GM21423 (cell line): ENCODE measurements around the gene HSPA14.
"Not testable (repeated sequence)": the region's sequence is repeated elsewhere in the genome, so short reads cannot be mapped to it uniquely, and the experiment has no call there.

Experiments used
- ATAC-seq: cut with Tn5 transposase; IDR thresholded peaks from one replicate; pipeline ENCODE4 v1.9.1; 2021; ENCODE audit warnings: mild to moderate bottlenecking, moderate library complexity; ENCODE audit not compliant: unreplicated experiment

HSPA14 gene, protein sequence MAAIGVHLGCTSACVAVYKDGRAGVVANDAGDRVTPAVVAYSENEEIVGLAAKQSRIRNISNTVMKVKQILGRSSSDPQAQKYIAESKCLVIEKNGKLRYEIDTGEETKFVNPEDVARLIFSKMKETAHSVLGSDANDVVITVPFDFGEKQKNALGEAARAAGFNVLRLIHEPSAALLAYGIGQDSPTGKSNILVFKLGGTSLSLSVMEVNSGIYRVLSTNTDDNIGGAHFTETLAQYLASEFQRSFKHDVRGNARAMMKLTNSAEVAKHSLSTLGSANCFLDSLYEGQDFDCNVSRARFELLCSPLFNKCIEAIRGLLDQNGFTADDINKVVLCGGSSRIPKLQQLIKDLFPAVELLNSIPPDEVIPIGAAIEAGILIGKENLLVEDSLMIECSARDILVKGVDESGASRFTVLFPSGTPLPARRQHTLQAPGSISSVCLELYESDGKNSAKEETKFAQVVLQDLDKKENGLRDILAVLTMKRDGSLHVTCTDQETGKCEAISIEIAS

DNA sequence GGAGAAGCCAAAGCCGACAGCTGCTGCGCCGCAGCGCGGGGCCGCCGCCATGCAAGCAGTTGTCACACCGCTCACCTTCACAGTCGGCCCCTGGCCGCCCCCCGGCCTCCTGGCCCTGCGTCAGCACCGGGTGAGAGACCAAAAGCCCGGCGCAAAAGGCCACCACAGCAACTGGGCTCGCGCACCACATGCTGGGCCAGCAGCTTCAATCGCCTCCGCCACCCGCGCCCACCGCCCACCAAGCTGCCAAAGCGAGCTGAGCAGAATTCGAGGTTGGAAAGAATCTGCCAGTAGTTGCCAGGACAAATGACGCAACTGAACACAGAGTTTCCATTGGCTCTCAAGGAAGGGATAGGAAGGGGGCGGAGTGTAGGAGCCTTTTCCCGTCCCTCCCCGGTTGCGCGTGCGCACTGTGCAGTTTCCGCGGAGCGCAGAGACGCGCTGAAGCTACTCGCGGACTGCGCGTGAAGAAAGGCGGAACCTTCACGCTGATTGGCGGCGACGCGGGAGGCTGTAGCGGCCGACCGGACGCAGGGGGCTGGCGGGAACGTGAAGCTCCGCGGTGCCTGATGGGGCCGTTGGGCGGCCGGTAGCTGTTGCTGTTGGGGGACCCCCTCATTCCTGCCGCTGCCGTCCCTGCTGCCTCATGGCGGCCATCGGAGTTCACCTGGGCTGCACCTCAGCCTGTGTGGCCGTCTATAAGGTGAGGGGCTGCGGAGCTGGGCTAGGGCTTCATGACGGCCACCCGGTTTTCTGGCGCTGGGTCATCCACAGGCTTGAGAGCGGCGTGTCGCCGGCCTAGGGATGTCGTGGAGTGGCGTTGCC, at the start of gene HSPA14, which contains the start of the genes CDNF and MSANTD7:
Gene HSPA14 (plus strand): TSS at position 550 of the 825 bp plus-strand sequence. CDS start 97 bp downstream, at position 647.
Gene CDNF (minus strand): TSS at position 281 of the 825 bp plus-strand sequence. CDS start 91 bp downstream, at position 190.
Gene MSANTD7 (plus strand): TSS at position 550 of the 825 bp plus-strand sequence. CDS start 3,979 bp downstream, outside the sequence.
- peak; percentile 93 for ATAC-seq

DNA sequence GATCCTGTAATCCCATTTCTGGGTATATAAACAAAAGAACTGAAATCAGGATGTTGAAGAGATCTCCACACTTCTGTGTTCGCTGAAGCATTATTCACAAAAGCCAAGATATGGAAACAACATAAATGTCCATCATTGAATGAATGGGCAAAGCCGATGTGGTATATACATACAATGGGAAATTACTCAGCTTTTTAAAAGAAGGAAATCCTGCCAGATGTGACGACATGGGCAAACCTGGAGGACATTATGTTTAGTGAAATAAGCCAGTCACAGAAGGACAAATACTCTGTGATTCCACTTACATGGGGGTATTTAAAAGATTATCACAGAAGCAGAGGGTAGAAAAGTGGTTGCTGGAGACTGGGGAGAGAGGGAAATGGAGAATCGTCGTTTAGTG, 39.5 kb upstream of the HSPA14 start:
- ATAC-seq: no peak

DNA sequence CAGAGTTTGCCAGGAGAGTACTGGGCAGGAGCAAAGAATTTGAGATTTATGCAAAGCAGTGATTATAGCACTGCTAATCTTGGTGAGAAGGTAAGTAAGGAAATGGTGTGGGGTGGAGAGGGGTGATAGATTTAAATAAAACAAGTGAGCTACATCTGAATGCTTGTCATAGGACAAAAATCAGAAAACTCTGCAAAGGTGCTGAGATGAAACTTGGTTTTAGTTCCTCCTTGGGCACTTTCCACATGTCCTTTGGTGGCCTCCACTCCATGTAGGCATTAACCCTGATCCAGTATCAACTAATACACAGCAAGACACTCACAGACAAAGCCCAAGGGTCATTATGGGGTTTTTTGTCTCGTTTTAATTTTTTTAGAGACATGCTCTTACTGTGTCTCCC, 37.7 kb upstream of the HSPA14 start:
- ATAC-seq: no peak

DNA sequence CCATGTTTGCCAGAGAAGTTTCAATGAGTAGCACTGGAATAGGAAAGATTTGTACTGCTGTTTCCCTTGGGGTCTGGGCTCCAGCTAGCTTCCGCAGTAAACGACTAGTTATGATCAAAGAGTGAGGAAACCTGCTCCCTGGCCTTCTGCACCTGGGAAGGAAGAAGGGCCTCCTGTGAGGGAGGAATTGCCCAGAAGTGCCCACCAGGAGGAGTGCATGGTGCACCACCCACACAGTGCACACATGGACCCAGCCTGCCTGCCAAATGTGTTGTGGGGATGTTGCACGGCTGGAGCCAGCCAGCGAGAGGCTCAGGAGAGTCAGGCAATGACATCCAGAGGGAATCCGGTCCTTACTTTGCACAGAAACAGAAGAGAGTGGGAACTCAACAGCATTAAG, 36.4 kb upstream of the HSPA14 start:
- no peak for ATAC-seq

DNA sequence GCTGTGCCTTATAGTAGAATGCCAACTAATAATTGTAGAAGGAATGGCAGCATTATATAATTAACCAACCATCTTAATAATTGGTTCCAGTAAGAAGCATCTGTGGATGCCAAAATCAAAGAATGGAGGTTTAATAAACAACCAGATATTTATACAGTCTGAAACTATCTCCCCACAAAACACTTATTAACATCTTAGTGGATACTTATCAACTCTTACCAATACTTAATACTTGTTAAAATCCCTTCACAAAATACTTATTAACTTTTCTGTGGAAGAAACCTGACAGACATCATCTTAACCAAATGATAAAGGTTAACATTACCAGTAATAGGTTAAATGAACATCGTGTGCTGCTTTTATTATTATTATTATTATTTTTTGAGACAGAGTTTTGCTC, 34.3 kb upstream of the HSPA14 start:
- no peak for ATAC-seq

DNA sequence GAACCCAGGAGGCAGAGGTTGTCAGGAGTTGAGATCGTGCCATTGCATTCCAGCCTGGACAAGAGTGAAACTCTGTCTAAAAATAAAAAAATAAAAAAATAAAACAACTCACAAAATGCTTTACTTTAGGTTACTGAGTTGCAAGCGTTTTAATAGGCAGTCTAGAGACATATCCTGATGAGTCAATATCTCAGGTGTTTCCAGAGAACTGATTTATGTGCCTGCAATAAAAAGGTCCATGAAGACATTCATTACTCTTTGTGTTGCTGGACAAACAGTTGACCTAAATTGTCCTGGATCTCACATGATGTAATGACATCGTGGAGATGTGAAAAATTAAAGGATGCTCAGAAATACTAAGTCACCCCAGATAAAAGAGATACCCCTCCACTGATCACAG, 31.8 kb upstream of the HSPA14 start:
- no peak for ATAC-seq

DNA sequence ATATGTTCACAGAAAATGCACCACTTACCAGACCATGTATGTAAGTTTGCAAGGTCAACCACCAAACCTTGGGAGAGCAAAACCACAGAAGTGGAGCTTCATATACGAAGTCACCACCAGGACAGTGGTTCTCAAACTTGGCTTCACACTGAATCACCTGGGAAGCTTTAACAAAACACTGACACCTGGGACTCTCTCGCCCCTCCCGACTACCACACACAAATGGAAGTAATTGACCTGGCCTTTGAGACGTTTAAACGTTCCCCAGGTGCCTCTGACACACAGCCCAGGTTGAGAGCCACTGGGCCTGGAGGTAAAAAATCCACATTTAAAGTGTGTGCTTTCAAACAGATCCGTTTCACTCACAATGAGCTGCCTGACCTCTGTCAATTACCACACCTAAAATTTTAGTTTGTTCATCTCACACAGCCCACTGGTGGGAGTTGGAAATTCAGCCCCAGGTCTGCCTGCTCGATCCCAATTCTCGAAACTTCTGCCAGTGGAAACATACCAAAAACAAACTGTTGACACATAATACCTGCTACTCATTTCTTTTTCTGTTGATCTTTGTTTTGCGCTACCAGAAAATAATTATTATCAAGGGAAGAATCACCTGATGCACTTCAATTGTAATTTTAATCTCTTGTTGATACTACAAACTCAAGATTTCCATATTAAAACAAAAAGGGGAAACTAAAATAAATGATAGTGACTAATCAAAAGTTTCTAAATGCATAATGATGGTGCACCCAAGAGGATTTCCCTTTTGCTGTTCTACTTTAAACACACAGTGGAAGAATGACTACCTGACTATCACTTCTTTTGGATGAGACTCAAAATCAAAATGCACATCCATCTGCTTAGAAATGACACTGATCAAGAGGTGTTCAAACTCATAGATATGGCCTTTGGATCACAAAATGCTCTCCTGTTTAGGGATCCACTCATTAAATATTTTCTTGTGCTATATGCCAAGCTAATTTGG, 26.8 kb upstream of the HSPA14 start:
- no peak for ATAC-seq

DNA sequence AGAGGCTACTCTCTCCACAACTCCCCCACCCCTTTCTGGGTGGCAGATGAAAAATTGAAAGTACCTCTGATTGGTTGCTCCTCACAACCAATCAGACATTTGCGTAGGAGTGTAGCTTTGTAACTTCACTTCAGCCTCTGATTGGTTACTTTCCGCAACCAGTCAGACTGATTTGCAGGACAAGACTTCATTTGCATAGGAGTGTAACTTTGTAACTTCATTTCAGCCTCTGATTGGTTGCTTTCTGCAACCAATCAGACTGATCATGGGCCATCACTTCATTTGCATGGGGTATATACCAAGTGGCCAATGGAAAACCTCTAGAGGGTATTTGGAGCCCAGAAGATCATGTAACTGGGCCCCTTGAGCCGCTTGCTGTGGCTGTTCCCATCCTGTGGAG, 25.8 kb upstream of the HSPA14 start:
- ATAC-seq: no peak

DNA sequence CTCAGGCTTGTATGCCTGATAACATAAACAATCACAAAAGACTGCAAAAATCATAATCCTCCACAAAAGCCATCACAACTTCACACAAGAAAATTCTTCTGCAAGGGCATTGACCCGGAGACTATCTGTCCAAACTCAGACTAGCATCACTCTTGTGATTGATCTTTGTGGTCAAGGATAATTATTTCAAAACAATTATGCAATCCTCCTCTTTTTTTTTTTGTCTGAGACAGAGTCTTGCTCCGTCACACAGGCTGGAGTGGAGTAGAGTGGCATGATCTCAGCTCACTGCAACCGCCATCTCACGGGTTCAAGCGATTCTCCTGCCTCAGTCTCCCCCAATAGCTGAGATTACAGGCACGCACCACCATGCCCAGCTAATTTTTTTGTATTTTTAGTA, 22.4 kb upstream of the HSPA14 start:
- ATAC-seq: no peak

DNA sequence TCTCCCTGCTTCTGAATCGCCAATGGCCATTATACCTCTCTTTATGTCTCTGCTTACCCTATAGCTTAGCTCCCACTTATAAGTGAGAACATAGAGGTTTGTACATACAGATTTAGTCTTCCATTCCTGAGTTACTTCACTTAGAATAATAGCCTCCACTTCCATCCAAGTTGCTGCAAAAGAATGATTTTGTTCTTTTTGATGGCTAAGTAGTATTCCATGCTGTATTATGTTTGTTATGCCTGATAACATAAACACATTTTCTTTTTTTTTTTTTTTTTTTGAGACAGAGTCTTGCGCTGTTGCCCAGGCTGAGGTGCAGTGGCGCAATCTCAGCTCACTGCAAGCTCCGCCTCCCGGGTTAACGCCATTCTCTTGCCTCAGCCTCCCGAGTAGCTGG, 21.4 kb upstream of the HSPA14 start:
- not testable (repeated sequence) for ATAC-seq

DNA sequence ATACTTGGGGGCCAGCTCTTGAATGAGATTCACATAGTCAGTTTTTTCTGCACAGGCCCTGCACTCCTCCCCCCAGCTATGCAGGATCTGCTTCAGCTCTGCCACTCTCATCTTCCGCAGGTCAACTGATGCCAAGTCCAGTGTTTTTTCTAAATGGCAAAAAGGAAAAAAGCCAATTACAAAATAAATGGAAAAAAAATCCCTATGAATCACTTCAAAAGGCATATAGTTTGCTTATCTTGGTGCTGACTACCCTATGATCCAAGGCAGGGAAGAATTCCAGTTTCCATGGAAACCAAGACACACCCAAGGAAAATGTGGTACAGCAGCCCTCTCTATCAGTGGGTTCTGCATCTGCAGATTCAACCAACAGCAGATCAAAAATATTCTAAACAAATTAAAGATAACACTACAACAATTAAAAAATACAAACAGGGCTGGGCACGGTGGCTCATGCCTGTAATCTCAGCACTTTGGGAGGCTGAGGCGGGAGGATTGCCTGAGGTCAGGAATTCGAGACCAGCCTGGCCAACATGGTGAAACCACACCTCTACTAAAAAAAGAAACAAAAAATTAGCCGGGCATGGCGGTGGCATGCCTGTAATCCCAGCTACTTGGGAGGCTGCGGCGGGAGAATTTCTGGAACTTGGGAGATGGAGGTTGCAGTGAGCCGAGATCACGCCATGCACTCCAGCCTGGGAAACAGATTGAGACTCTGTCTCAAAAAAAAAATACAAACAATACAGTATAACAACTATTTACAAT, 17.9 kb upstream of the HSPA14 start:
- no peak for ATAC-seq

DNA sequence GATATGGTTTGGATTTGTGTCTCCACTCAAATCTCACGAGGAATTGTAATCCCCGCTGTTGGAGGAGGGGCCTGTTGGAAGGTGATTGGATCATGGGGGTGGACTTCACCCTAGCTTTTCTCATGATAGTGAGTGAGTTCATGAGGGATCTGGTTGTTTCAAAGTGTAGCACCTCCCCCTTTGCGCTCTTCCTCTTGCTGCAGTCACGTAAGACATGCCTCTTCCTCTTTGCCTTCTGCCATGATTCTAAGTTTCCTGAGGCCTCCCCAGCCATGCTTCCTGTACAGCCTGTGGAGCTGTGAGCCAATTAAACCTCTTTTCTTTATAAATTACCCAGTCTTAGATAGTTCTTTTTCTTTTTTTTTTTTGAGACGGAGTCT, 17.3 kb upstream of the HSPA14 start:
- ATAC-seq: no peak

DNA sequence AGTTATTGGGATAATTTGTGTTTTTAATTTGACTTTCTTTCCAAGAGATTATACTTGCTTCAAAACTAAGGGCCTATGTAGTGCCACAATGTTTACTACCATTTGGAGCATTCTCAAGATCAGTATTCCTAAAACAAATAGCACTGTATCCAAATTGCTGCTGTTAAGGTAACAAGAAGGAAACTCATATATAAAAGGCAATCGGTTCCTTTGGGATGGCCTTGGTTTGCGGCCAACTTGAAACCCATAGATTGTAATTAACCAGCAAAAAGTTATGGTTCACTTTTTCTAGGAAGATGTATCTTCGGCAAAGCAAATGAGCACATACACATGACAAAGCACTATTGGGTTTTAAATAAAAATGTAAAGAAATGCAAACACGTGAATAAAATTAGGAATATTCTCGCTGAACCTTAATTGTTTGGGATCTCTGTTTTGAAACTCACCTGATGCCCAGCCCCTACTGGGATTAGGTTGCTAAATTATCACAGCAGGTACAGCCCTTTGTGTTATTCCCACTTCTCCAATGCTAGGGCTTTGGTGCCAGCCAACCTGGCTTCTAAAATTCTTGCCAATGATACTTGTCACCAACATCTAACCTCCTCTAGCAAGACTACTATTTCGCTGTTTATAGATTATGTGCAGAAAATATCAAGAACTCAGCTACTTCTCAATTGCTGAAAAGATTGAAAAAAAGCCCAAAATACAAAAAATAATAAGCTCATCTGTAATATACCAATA, 16.3 kb upstream of the HSPA14 start:
- ATAC-seq: no peak

DNA sequence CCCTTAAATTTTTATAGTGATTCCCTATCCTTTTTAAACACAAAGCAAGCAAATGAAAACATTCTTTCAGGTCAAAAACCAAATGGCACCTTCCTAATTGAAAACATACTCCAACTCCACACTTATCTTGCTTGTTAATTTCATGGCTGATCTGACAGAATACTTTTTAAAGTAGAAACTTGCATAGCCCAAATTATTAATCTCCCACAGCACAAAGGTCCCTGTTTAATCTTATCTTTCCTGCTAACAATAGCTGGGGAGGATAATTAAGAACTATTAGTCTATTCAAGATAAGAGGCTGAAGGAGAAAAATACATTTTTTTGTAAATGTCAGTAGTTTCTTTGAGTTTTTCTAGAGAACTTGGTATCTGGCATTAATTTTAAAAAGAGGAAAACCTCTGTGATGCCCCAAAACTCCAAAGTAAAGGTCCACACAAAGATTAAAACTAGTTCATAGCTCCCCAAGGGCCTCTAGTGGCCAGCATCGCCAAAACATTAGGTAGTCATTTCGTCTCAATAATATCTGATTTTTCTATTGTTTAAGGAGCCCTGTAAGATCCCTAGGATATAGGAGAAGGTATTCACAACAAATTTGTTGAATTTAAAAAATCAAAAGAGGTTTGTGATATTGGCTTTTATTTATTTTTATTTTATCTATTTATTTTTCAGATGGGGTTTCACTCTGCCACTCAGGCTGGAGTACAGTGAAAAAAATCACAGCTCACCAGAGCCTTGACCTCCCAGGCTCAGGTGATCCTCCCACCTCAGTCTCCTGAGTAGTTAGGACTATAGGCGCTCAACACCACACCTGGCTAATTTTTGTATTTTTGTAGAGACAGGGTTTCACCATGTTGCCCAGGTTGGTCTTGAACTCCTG, 15.0 kb upstream of the HSPA14 start:
- ATAC-seq: no peak

DNA sequence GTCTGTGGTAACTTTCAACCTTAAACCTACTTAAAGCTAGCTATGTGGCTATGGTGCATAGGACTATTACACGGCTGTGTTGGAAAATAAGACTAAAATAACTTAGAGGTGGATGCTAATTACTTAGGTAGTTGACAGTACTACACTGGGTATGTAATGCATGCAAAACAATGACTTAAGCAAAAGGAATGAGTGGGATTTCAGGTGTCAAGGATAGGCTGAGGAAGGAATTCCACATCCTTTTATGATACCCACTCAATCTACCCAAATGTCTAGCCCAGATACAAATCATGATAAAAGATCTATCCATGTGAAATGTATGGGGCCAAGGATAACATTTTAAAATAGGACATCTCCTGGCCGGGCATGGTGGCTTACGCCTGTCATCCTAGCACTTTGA, 14.1 kb upstream of the HSPA14 start:
- ATAC-seq: no peak

DNA sequence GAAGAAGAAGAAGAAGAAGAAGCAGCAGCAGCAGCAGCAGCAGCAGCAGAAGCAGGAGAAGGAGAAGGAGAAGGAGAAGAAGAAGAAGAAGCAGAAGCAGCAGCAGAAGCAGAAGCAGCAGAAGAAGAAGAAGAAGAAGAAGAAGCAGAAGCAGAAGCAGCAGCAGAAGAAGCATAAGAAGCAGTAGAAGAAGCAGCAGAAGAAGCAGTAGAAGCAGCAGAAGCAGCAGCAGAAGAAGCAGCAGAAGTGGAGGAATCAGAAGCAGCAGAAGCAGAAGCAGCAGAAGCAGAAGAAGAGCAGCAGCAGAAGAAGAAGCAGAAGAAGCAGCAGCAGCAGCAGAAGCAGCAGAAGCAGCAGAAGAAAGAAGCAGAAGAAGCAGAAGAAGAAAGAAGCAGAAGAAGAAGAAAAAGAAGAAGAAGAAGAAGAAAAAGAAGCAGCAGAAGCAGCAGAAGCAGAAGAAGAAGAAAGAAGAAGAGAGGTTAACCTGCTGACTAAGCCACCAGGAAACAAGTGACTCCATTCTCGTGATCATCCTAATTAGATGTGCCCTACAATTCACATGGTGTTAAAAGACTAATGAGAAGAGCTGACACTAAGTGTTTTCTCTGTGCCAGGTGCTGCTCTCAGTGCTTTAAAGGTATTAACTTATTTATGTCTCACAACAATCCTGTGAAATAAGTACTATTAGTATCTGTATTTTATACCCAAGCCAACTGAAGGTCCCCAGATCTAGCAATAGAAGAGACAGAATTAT, 11.9 kb upstream of the HSPA14 start:
- ATAC-seq: no peak

DNA sequence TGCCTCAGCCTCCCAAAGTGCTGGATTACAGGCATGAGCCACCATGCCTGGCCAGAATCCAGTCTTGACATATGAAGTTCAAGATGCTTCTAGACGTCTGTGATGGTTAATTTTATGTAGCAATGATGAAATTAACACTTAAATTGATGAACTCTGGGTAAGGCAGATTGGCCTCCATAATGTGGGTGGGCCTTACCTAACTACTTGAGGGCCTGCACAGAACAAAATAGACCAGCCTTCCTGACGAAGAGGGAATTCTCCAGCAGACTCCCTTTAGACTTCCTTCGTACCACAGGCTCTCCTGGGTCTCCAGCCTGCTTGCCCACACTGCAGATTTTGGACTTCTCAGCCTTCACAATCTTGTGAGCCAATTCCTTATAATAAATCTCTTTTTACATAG, 5.0 kb upstream of the HSPA14 start:
- ATAC-seq: no peak
